ENCODE measurements around the gene HBA2.
A peak's percentile ranks its signal among the peaks of the same experiment; 100 is the strongest.
"Not testable (repeated sequence)": the region's sequence is repeated elsewhere in the genome, so short reads cannot be mapped to it uniquely, and the experiment has no call there.

The HBA2 gene

GRCh38 chr16:176006-176405, 3.3 kb downstream of the HBA2 start:
- not testable (repeated sequence) for DNase-seq

DNA sequence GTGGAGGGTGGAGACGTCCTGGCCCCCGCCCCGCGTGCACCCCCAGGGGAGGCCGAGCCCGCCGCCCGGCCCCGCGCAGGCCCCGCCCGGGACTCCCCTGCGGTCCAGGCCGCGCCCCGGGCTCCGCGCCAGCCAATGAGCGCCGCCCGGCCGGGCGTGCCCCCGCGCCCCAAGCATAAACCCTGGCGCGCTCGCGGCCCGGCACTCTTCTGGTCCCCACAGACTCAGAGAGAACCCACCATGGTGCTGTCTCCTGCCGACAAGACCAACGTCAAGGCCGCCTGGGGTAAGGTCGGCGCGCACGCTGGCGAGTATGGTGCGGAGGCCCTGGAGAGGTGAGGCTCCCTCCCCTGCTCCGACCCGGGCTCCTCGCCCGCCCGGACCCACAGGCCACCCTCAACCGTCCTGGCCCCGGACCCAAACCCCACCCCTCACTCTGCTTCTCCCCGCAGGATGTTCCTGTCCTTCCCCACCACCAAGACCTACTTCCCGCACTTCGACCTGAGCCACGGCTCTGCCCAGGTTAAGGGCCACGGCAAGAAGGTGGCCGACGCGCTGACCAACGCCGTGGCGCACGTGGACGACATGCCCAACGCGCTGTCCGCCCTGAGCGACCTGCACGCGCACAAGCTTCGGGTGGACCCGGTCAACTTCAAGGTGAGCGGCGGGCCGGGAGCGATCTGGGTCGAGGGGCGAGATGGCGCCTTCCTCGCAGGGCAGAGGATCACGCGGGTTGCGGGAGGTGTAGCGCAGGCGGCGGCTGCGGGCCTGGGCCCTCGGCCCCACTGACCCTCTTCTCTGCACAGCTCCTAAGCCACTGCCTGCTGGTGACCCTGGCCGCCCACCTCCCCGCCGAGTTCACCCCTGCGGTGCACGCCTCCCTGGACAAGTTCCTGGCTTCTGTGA, 4.1 kb downstream of the HBA2 start, which contains the start of gene HBA1:
HBA1 (plus strand) TSS at position 204 of the 906 bp plus-strand sequence; CDS start at position 241, 37 bp downstream.
- not testable (repeated sequence) for DNase-seq

DNA sequence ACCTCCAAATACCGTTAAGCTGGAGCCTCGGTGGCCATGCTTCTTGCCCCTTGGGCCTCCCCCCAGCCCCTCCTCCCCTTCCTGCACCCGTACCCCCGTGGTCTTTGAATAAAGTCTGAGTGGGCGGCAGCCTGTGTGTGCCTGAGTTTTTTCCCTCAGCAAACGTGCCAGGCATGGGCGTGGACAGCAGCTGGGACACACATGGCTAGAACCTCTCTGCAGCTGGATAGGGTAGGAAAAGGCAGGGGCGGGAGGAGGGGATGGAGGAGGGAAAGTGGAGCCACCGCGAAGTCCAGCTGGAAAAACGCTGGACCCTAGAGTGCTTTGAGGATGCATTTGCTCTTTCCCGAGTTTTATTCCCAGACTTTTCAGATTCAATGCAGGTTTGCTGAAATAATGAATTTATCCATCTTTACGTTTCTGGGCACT, 4.7 kb downstream of the HBA2 start:
- peak; percentile 99 for DNase-seq

DNA sequence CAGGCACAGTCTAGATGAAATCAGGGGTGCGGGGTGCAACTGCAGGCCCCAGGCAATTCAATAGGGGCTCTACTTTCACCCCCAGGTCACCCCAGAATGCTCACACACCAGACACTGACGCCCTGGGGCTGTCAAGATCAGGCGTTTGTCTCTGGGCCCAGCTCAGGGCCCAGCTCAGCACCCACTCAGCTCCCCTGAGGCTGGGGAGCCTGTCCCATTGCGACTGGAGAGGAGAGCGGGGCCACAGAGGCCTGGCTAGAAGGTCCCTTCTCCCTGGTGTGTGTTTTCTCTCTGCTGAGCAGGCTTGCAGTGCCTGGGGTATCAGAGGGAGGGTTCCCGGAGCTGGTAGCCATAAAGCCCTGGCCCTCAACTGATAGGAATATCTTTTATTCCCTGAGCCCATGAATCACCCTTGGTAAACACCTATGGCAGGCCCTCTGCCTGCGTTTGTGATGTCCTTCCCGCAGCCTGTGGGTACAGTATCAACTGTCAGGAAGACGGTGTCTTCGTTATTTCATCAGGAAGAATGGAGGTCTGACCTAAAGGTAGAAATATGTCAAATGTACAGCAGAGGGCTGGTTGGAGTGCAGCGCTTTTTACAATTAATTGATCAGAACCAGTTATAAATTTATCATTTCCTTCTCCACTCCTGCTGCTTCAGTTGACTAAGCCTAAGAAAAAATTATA, 5.4 kb downstream of the HBA2 start:
- no peak for DNase-seq

DNA sequence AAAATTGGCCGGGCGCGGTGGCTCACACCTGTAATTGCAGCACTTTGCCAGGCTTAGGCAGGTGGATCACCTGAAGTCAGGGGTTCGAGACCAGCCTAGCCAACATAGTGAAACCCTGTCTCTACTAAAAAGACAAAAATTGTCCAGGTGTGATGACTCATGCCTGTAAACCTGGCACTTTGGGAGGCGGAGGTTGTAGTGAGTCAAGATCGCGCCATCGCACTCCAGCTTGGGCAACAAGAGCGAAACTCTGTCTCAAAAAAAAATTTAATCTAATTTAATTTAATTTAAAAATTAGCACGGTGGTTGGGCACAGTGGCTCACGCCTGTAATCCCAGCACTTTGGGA, 6.0 kb downstream of the HBA2 start:
- DNase-seq: no peak

DNA sequence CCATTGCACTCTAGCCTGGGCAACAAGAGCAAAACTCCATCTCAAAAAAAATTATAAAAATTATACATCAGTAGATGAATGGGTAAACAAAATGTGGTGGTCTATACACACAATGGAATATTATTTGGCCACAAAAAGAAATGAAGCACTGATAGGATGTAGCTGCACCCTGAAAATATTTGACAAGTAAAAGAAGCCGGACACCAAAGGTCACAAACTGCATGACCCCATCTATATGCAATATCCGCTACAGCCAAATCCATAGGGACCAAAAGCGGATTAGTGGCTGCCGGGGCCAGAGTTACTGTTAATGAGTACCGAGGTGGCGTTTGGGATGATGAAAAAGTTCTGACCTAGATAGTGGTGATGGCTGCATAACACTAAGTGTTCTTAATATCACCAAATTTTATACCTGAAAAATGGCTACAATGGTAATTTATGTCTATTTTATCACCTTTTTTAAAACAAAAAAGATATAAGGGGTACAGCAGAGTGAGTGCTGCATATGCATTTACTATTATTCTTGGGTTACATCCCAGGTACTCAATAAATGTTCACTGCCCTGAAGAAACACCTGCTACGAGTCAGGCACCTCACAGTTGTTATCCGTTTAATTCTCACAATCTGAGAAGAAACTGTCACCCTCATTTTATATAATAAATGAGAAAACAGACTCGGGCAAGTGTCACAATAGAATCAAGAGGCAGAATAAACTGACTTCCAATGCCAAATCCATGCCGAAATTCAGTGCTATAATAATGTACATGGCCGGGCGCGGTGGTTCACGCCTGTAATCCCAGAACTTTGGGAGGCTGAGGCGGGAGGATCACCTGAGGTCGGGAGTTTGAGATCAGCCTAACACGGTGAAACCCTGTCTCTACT, 6.8 kb downstream of the HBA2 start:
- DNase-seq: no peak

DNA sequence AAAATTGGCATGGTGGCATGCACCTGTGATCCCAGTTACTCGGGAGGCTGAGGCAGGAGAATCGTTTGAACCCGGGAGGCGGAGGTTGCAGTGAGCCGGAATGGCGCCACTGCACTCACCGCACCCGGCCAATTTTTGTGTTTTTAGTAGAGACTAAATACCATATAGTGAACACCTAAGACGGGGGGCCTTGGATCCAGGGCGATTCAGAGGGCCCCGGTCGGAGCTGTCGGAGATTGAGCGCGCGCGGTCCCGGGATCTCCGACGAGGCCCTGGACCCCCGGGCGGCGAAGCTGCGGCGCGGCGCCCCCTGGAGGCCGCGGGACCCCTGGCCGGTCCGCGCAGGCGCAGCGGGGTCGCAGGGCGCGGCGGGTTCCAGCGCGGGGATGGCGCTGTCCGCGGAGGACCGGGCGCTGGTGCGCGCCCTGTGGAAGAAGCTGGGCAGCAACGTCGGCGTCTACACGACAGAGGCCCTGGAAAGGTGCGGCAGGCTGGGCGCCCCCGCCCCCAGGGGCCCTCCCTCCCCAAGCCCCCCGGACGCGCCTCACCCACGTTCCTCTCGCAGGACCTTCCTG, 7.5 kb downstream of the HBA2 start, which contains the start of gene HBQ1:
HBQ1 (plus strand) TSS at position 359 of the 575 bp plus-strand sequence; CDS start at position 387, 28 bp downstream.
- DNase-seq: no peak

DNA sequence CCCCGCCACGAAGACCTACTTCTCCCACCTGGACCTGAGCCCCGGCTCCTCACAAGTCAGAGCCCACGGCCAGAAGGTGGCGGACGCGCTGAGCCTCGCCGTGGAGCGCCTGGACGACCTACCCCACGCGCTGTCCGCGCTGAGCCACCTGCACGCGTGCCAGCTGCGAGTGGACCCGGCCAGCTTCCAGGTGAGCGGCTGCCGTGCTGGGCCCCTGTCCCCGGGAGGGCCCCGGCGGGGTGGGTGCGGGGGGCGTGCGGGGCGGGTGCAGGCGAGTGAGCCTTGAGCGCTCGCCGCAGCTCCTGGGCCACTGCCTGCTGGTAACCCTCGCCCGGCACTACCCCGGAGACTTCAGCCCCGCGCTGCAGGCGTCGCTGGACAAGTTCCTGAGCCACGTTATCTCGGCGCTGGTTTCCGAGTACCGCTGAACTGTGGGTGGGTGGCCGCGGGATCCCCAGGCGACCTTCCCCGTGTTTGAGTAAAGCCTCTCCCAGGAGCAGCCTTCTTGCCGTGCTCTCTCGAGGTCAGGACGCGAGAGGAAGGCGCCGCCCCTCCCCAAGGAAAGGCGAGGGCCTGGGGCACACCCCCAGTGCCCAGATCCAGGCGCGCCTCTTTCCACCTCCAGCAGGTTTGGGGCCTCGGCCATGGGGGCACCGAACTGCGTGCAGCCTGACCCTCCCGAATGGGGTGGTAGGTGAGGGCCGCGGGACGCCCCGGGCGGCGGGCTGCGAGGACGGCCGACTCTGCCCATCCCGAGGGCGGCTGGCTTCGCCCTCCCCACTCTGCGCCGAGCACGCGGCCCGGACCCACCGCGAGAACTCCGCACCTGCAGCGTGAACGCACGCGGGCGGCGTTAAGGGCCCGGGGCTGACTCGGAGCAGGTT, 8.2 kb downstream of the HBA2 start:
- DNase-seq: peak; percentile 41

GRCh38 chr16:181565-182021, 8.9 kb downstream of the HBA2 start:
- no peak for DNase-seq

GRCh38 chr16:183005-183404, 10.3 kb downstream of the HBA2 start:
- no peak for DNase-seq

DNA sequence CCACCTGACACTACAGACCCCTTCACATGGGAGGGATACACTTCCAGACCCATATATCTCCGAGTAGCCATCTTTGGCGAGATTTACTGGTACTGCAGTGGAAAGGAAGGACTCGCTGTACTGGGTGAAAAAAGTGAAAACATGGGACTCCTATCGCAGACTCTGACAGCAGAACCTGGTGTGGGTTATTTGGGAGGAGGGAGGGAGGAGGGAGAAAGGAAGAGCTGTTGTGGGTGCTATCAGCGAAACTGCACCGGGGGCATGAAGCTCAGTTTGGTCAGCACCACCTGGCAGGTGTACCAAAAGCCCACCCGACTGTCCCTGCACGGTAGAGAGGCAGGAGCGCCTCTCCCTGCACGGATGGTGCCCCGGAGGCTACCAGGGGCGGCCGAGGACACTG, 12.5 kb downstream of the HBA2 start:
- DNase-seq: no peak

GRCh38 chr16:185691-186090, 13.0 kb downstream of the HBA2 start:
- DNase-seq: no peak

DNA sequence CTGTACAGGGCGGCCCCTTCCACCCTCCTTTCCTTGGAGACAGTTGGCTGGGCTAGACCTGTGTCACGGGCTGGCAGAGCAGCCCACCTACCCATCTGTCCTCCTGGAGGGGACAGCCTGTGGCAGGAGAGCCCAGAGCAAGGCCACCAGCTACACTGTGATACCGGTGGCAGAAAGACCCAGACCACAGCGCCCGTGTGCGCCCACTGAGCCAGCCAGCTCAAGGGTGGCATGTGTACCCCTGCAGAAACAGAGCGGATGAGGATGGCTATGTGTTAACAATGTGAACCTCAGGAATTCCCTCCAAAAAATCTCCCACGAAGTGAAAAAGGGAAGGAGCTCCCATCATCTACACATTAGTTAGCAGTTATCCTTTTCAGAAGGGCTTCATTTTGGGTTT, 14.7 kb downstream of the HBA2 start:
- no peak for DNase-seq

- no peak for DNase-seq
Measured at GRCh38 chr16:188674-189073, 16.0 kb downstream of the HBA2 start.

GRCh38 chr16:189604-190186, 17.0 kb downstream of the HBA2 start:
- no peak for DNase-seq

DNA sequence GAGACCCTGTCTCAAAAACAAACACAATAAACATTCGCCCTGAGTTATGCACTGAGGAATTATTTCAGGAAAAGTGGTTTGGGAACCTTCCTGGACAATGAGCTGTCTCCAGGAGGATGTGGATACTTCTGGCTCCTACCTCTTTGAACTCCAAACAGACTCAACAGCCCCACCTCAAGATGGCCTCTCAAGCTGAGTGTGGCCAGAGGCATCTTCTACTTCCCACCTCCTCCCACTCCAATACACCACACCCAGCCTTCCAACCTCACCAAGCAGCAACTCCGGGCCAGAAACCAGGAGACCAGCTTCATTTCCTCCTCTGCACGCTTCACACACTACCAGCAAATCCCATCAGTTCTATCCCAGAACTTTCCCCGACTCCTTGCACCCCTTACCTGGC, 19.2 kb downstream of the HBA2 start:
- no peak for DNase-seq

GRCh38 chr16:192686-193085, 20.0 kb downstream of the HBA2 start:
- no peak for DNase-seq

DNA sequence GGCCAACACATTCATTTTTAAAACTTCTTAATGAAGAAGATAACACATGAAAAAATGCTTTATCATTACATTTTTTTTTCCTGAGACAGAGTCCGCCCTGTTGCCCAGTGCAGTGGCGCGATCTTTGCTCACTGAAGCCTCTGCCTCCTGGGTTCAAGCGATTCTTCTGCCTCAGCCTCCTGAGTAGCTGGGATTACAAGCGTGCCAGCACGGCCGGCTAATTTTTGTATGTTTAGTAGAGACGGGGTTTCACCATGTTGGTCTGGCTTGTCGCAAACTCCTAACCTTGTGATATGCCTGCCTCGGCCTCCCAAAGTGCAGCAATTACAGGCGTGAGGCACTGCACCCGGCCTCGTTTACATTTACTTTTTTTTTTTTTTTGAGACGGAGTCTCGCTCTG, 20.8 kb downstream of the HBA2 start:
- no peak for DNase-seq

DNA sequence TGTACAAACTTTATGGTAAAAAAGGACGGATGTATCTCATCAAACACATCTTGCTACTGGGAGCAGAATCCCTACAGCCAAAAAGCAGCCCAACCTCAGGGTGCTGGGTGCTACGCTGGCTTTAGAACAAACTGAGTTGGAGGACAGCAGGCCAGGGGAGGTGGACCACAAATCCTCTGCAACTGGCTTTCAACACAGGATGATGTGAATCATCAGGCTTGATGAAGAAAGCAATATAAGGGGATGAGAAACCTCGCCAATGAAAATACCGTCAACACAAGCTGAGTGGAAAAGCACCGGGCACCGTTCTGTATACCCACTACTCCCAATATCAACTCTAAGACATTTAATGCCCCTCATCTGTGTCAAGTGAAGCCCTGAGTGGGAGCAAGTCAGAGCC, 21.8 kb downstream of the HBA2 start:
- no peak for DNase-seq

GRCh38 chr16:200388-200787, 27.7 kb downstream of the HBA2 start:
- DNase-seq: peak; percentile 70

DNA sequence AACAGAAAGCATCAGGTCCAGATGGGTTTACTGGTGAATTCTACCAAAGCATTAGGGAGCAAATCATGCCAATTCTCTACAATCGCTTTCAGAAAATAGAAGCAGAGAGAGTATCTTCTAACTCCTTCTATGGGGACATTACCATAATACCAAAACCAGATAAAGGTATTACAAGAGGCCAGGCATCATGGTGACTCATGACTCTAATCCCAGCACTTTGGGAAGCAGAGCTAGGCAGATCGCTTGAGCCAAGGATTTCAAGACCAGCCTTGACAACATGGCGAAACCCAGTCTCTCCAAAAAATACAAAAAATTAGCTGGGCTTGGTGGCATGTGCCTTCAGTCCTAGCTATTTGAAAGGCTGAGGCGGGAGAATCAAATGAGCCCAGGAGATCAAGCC, 30.6 kb downstream of the HBA2 start:
- DNase-seq: no peak

Data from HCEC 1CT (cell line).